Measurements from ENCODE around the gene CECR2. TPM values are rescaled to one million over a fixed set of nuclear protein-coding genes. Genes with fewer than 3 reads are reported as not detected.

The CECR2 gene
- total RNA-seq, 1 experiment from 2014 or later: 2.6 TPM

GRCh38 chr22:17569971-17570511 lies 200.8 kb downstream of the CECR2 start:
- peak; percentile 89 for DNase-seq (ENCODE audit: low read depth)

- peak; percentile 78 for DNase-seq (ENCODE audit: low read depth)
Observed at GRCh38 chr22:17570851-17571631, 201.8 kb downstream of the CECR2 start.

GRCh38 chr22:17575151-17575550 lies 205.9 kb downstream of the CECR2 start:
- DNase-seq (ENCODE audit: low read depth): peak; percentile 68

- DNase-seq (ENCODE audit: low read depth): peak; percentile 16
Observed at GRCh38 chr22:17575681-17576080, 206.4 kb downstream of the CECR2 start.

- DNase-seq (ENCODE audit: low read depth): peak; percentile 98
Observed at GRCh38 chr22:17576470-17576869, 207.2 kb downstream of the CECR2 start.

- DNase-seq (ENCODE audit: low read depth): peak; percentile 78
Observed at GRCh38 chr22:17578136-17578754, 209.0 kb downstream of the CECR2 start.

- DNase-seq (ENCODE audit: low read depth): no peak
Observed at GRCh38 chr22:17579535-17579981, 210.3 kb downstream of the CECR2 start.

GRCh38 chr22:17580441-17581031 lies 211.3 kb downstream of the CECR2 start:
- DNase-seq (ENCODE audit: low read depth): peak; percentile 76

GRCh38 chr22:17581056-17581455 lies 211.8 kb downstream of the CECR2 start:
- no peak for DNase-seq (ENCODE audit: low read depth)

GRCh38 chr22:17581631-17582030 lies 212.4 kb downstream of the CECR2 start:
- DNase-seq (ENCODE audit: low read depth): no peak

GRCh38 chr22:17583151-17583550 lies 213.9 kb downstream of the CECR2 start:
- no peak for DNase-seq (ENCODE audit: low read depth)

- DNase-seq (ENCODE audit: low read depth): no peak
Observed at GRCh38 chr22:17586831-17587440, 217.7 kb downstream of the CECR2 start.

GRCh38 chr22:17587629-17588028 lies 218.4 kb downstream of the CECR2 start:
- DNase-seq (ENCODE audit: low read depth): no peak

GRCh38 chr22:17588606-17589005 lies 219.3 kb downstream of the CECR2 start:
- no peak for DNase-seq (ENCODE audit: low read depth)

GRCh38 chr22:17589810-17590375 lies 220.6 kb downstream of the CECR2 start:
- DNase-seq (ENCODE audit: low read depth): no peak

GRCh38 chr22:17590586-17590985 lies 221.3 kb downstream of the CECR2 start:
- DNase-seq (ENCODE audit: low read depth): no peak

- DNase-seq (ENCODE audit: low read depth): no peak
Observed at GRCh38 chr22:17592201-17592600, 222.9 kb downstream of the CECR2 start.

- DNase-seq (ENCODE audit: low read depth): no peak
Observed at GRCh38 chr22:17596226-17596625, 227.0 kb downstream of the CECR2 start.

- no peak for DNase-seq (ENCODE audit: low read depth)
Observed at GRCh38 chr22:17597217-17597616, 228.0 kb downstream of the CECR2 start.

- no peak for DNase-seq (ENCODE audit: low read depth)
Observed at GRCh38 chr22:17598318-17598717, 229.1 kb downstream of the CECR2 start.

- no peak for DNase-seq (ENCODE audit: low read depth)
Observed at GRCh38 chr22:17601031-17601430, 231.8 kb downstream of the CECR2 start.

- DNase-seq (ENCODE audit: low read depth): no peak
Observed at GRCh38 chr22:17603668-17604067, 234.4 kb downstream of the CECR2 start.

Data from Daoy (cell line).